H9 (cell line): Measurements from ENCODE around the gene FNIP1. TPM values are rescaled to one million over a fixed set of nuclear protein-coding genes. Genes with fewer than 3 reads are reported as not detected.

ENCODE experiments used
- DNase-seq: peaks from one replicate; pipeline ENCODE4 v3.0.0-alpha.2; 2017
- H2AFZ ChIP-seq: one replicate; pipeline ENCODE4 v1.6.1; 2013; ENCODE audit warnings: mild to moderate bottlenecking, low read length, control low read depth, moderate library complexity
- H2AK5ac ChIP-seq: 2 replicates; pipeline ENCODE4 v1.6.1; 2013; ENCODE audit warnings: low read length, control low read depth, mixed read lengths; ENCODE audit not compliant: insufficient read length
- H2BK120ac ChIP-seq: one replicate; pipeline ENCODE4 v1.6.1; 2013; ENCODE audit warnings: low read depth, mild to moderate bottlenecking, low read length, control low read depth, inconsistent platforms; ENCODE audit not compliant: poor library complexity, severe bottlenecking
- H2BK12ac ChIP-seq: 2 replicates; pipeline ENCODE4 v1.6.1; 2013; ENCODE audit warnings: low read length, control low read depth, mixed read lengths, low read depth; ENCODE audit not compliant: insufficient read length
- H2BK15ac ChIP-seq: 2 replicates; pipeline ENCODE4 v1.6.1; 2013; ENCODE audit warnings: low read depth, low read length, control low read depth
- H2BK20ac ChIP-seq: one replicate; pipeline ENCODE4 v1.6.1; 2013; ENCODE audit warnings: low read depth, mild to moderate bottlenecking, low read length, control low read depth, inconsistent platforms; ENCODE audit not compliant: poor library complexity, severe bottlenecking
- H2BK5ac ChIP-seq: 2 replicates; pipeline ENCODE4 v1.6.1; 2013; ENCODE audit warnings: low read length, control low read depth, mixed read lengths; ENCODE audit not compliant: insufficient read length
- H3K14ac ChIP-seq: 2 replicates; pipeline ENCODE4 v1.6.1; 2013; ENCODE audit warnings: low read length, control low read depth; ENCODE audit not compliant: insufficient read depth
- H3K18ac ChIP-seq: 2 replicates; pipeline ENCODE4 v1.6.1; 2013; ENCODE audit warnings: low read depth, mild to moderate bottlenecking, mixed read lengths, low read length, control low read depth; ENCODE audit not compliant: insufficient read length
- H3K23ac ChIP-seq: 2 replicates; pipeline ENCODE4 v1.6.1; 2013; ENCODE audit warnings: low read length, control low read depth, mixed read lengths, low read depth; ENCODE audit not compliant: insufficient read length
- H3K23me2 ChIP-seq: 2 replicates; pipeline ENCODE4 v1.6.1; 2013; ENCODE audit warnings: low read depth, mild to moderate bottlenecking, mixed read lengths, low read length, control low read depth; ENCODE audit not compliant: insufficient read length, poor library complexity, severe bottlenecking
- H3K27ac ChIP-seq: 2 replicates; pipeline ENCODE4 v1.5.1; 2013; ENCODE audit warnings: low read length, control low read depth, mixed read lengths, low read depth; ENCODE audit not compliant: insufficient read length
- H3K27me3 ChIP-seq: 2 replicates; pipeline ENCODE4 v1.6.1; 2013; ENCODE audit warnings: low read length, control low read depth, inconsistent platforms; ENCODE audit not compliant: insufficient read depth
- H3K4ac ChIP-seq: 2 replicates; pipeline ENCODE4 v1.6.1; 2013; ENCODE audit warnings: low read depth, mild to moderate bottlenecking, control low read depth, inconsistent platforms, low read length, moderate library complexity
- H3K4me1 ChIP-seq: 2 replicates; pipeline ENCODE4 v1.6.1; 2013; ENCODE audit warnings: low read length, control low read depth, inconsistent platforms; ENCODE audit not compliant: insufficient read depth
- H3K4me2 ChIP-seq: 2 replicates; pipeline ENCODE4 v1.6.1; 2013; ENCODE audit warnings: low read length, control low read depth, mixed read lengths; ENCODE audit not compliant: insufficient read length, insufficient read depth
- H3K56ac ChIP-seq: 2 replicates; pipeline ENCODE4 v1.6.1; 2013; ENCODE audit warnings: low read depth, mild to moderate bottlenecking, mixed read lengths, low read length, control low read depth; ENCODE audit not compliant: insufficient read length
- H3K79me1 ChIP-seq: 2 replicates; pipeline ENCODE4 v1.6.1; 2013; ENCODE audit warnings: low read depth, mild to moderate bottlenecking, moderate library complexity, low read length, control low read depth, inconsistent platforms; ENCODE audit not compliant: insufficient read depth, poor library complexity, severe bottlenecking
- H3K79me2 ChIP-seq: 2 replicates; pipeline ENCODE4 v1.6.1; 2013; ENCODE audit warnings: low read length, control low read depth, inconsistent platforms; ENCODE audit not compliant: insufficient read depth
- H3K9ac ChIP-seq: 2 replicates; pipeline ENCODE4 v1.6.1; 2013; ENCODE audit warnings: low read length, control low read depth, mixed read lengths; ENCODE audit not compliant: insufficient read length; ENCODE audit errors: extremely low read depth
- H3K9me3 ChIP-seq: one replicate; pipeline ENCODE4 v1.6.1; 2013; ENCODE audit warnings: low read depth, low read length, inconsistent platforms; ENCODE audit not compliant: control insufficient read depth
- H3T11ph ChIP-seq: one replicate; pipeline ENCODE4 v1.6.1; 2013; ENCODE audit warnings: mild to moderate bottlenecking, low read length, control low read depth, inconsistent platforms
- H4K20me1 ChIP-seq: one replicate; pipeline ENCODE4 v1.6.1; 2013; ENCODE audit not compliant: control insufficient read depth, insufficient read length, insufficient read depth
- H4K5ac ChIP-seq: 2 replicates; pipeline ENCODE4 v1.6.1; 2013; ENCODE audit warnings: low read depth, mild to moderate bottlenecking, mixed read lengths, low read length, control low read depth; ENCODE audit not compliant: insufficient read length
- H4K8ac ChIP-seq: replicated peaks from 2 replicates; pipeline ENCODE4 v1.6.1; 2013; ENCODE audit warnings: low read length, control low read depth, mixed read lengths, low read depth; ENCODE audit not compliant: insufficient read length
- H4K91ac ChIP-seq: 2 replicates; pipeline ENCODE4 v1.6.1; 2013; ENCODE audit warnings: low read depth, mild to moderate bottlenecking, moderate library complexity, mixed read lengths, low read length, control low read depth; ENCODE audit not compliant: insufficient read length
- H3K27ac Mint-ChIP-seq, 3 experiments: 2 replicates in 2 of 3; 3 replicates in 1 of 3; pipeline ENCODE4 v1.8.0; 2020 to 2021; ENCODE audit warnings: mixed read lengths in 3 of 3, mild to moderate bottlenecking in 1 of 3, moderate library complexity in 1 of 3
- H3K27me3 Mint-ChIP-seq: 2 replicates; pipeline ENCODE4 v1.8.0; 2021; ENCODE audit warnings: low read depth, mild to moderate bottlenecking, moderate library complexity, mixed read lengths
- H3K36me3 Mint-ChIP-seq, 3 experiments: 2 replicates in 2 of 3; 3 replicates in 1 of 3; pipeline ENCODE4 v1.8.0; 2020 to 2021; ENCODE audit warnings: low read depth in 3 of 3, mixed read lengths in 3 of 3; ENCODE audit not compliant: insufficient read depth in 1 of 3
- H3K4me1 Mint-ChIP-seq, 2 experiments: 2 replicates each; pipeline ENCODE4 v1.8.0; 2020; ENCODE audit warnings: mixed read lengths in 2 of 2
- H3K4me3 Mint-ChIP-seq, 2 experiments: 2 replicates in 1 of 2; 3 replicates in 1 of 2; pipeline ENCODE4 v1.8.0; 2020 to 2021; ENCODE audit warnings: mild to moderate bottlenecking in 2 of 2, mixed read lengths in 2 of 2, moderate library complexity in 1 of 2
- H3K9me3 Mint-ChIP-seq, 2 experiments: 2 replicates in 1 of 2; 3 replicates in 1 of 2; pipeline ENCODE4 v1.8.0; 2020; ENCODE audit warnings: mild to moderate bottlenecking in 2 of 2, mixed read lengths in 2 of 2, moderate library complexity in 1 of 2
- CTCF ChIP-seq: fragments of 200-600 bp; sonication (generic); conservative IDR thresholded peaks from 3 replicates; pipeline ENCODE4 v1.8.0; 2021; ENCODE audit warnings: antibody characterized with exemption, mild to moderate bottlenecking
- WGBS: extraction: QIAGEN DNeasy Blood & Tissue Kit; methylation state at CpG from one replicate; pipeline ENCODE4 v1.1.7; 2013; ENCODE audit warnings: missing lambda C conversion rate, low lambda C conversion rate, mixed read lengths; ENCODE audit not compliant: insufficient read length; ENCODE audit errors: extremely low coverage; 5-methylcytosine and 5-hydroxymethylcytosine counted together
- total RNA-seq: library from RNA; stranded (reverse); gene quantifications from 2 replicates; pipeline ENCODE4 v1.2.1, GENCODE V29; 2021

FNIP1 gene
- total RNA-seq, 1 experiment from 2014 or later: 13.4 TPM

GRCh38 chr5:131720714-131721113, 76.1 kb downstream of the FNIP1 start:
- no peak overlapping the region for H3K4ac ChIP-seq
- no peak overlapping the region for H3K14ac ChIP-seq
- no peak overlapping the region for H3K23ac ChIP-seq
- no peaks in the 10 kb centered on the region for H3K27me3 ChIP-seq
- no peak overlapping the region for H3K27ac Mint-ChIP-seq
- H3K9ac ChIP-seq: no peak overlapping the region
- H4K8ac ChIP-seq: no peak overlapping the region
- WGBS: no CpG with 5 or more reads among the region's 1 CpG
- H3K27ac ChIP-seq: no peak overlapping the region
- no peak overlapping the region for H2BK12ac ChIP-seq
- peaks cover 3 to 8% (median 5%) of the 10 kb centered on the region in 3 experiments; a peak in 5 of 7 replicates for H3K36me3 Mint-ChIP-seq
- no peaks in the 10 kb centered on the region for H4K20me1 ChIP-seq
- no peaks in the 10 kb centered on the region for H3K27me3 Mint-ChIP-seq
- H3K9me3 Mint-ChIP-seq: no peaks in the 10 kb centered on the region; a peak in 2 of 5 replicates
- no peak for DNase-seq
- H3K56ac ChIP-seq: no peak overlapping the region
- no peak overlapping the region for H3K18ac ChIP-seq
- no peaks in the 10 kb centered on the region for H3K9me3 ChIP-seq
- no peak overlapping the region for H2BK5ac ChIP-seq
- H3K79me2 ChIP-seq: no peaks in the 10 kb centered on the region
- no peak overlapping the region for H4K91ac ChIP-seq
- no peak overlapping the region for H2BK120ac ChIP-seq
- no peak for TF ChIP-seq CTCF
- H2AK5ac ChIP-seq: no peak overlapping the region
- H3K79me1 ChIP-seq: no peaks in the 10 kb centered on the region
- no peak overlapping the region for H4K5ac ChIP-seq
- no peak overlapping the region for H2BK15ac ChIP-seq
- H3K4me3 Mint-ChIP-seq: no peak overlapping the region
- no peak overlapping the region for H3K4me2 ChIP-seq
- H3K4me1 Mint-ChIP-seq: no peaks in the 10 kb centered on the region
- no peak overlapping the region for H2AFZ ChIP-seq
- no peaks in the 10 kb centered on the region for H3K23me2 ChIP-seq
- H3T11ph ChIP-seq: no peak overlapping the region
- no peaks in the 10 kb centered on the region for H3K4me1 ChIP-seq
- no peak overlapping the region for H2BK20ac ChIP-seq
